Stimulated activated CD4-positive, alpha-beta T cell treated with anti-CD3 and anti-CD28 coated beads, Interleukin-15, amount 100 ng/mL, for 24 hours (primary cell): Measurements from ENCODE around the gene TMEM121.
A peak's percentile ranks its signal among the peaks of the same experiment; 100 is the strongest.
"Not testable (repeated sequence)": the region's sequence is repeated elsewhere in the genome, so short reads cannot be mapped to it uniquely, and the experiment has no call there.

Source experiments
- DNase-seq: peaks from one replicate; pipeline ENCODE4 v3.0.0-alpha.2; 2020

TMEM121 gene

GRCh38 chr14:105528586-105529318 is 2.4 kb downstream of the TMEM121 start:
- DNase-seq, result peak; percentile 69

- DNase-seq, result no peak
These were observed 2.9 kb downstream of the TMEM121 start for GRCh38 chr14:105529319-105529568.

DNA sequence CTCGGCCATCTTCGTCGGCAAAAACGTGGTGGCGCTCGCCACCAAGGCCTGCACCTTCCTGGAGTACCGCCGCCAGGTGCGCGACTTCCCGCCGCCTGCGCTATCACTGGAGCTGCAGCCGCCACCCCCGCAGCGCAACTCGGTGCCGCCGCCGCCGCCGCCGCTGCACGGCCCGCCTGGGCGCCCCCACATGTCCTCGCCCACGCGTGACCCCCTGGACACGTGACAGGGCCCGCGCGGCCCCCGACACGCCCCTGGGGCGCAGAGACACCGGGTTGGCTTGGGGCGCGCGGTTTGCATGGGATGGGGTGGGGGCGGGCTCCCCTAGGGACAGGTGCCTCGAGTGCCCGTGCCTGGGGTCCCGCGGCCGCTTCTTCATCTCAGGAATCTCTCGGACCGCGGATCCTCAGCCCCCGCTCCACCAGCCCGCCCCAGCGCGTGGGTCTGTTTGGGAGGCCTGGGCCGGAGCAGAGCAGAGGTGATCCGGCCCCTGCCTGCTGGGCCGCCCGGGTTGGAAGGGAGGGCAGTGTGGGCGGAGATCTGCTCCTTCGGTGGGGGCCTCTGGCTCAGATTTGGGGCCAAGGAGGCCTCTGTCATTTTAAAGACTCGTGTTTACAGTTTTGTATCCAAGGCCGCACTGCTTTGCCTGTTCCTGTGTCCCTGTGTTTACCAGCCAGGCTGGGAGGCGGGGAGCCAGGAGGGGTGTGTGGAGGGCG is 3.3 kb downstream of the TMEM121 start:
- peak; percentile 64 for DNase-seq

DNA sequence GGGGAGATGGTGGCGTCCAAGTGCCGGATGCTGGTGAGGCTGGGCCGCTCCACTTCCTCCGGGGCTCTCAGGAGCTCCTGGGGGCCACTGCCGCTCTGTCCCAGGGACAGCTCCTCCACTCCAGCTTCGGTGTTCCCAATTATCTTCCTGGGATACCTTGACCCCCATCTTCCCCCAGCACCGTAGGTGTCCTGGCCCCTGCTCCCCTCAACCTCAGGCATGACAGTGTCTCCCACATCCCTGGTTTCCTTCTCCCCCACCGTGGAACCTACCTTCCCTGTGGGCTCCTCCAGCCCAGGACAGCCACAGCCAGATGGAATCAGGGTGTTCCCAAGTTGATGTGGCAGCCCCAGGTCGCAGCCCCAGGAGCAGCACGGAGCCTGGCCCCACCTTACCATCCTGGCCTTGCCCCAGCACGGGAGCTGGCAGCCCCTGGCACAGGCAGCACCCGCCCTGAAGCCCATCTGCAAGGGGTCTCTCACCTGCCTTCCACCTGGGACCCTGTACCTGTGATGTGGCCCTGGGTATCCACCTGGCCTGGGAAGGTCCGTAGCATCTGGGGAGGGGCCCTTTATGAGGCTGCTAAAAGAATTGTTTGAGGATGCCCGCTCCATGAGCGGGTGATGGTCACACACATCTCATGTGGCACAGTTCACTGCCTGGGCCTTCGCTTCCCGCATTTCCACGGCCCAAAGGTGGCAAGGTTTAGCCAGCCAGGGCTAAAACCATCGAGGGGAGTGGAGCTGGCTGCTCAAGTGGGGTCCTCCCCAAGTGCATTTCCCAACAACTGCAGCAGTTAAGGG is 4.1 kb downstream of the TMEM121 start:
- DNase-seq, result no peak

GRCh38 chr14:105531088-105531893 is 4.9 kb downstream of the TMEM121 start:
- DNase-seq, result no peak

- no peak for DNase-seq
These were observed 5.7 kb downstream of the TMEM121 start for GRCh38 chr14:105531894-105532623.

DNA sequence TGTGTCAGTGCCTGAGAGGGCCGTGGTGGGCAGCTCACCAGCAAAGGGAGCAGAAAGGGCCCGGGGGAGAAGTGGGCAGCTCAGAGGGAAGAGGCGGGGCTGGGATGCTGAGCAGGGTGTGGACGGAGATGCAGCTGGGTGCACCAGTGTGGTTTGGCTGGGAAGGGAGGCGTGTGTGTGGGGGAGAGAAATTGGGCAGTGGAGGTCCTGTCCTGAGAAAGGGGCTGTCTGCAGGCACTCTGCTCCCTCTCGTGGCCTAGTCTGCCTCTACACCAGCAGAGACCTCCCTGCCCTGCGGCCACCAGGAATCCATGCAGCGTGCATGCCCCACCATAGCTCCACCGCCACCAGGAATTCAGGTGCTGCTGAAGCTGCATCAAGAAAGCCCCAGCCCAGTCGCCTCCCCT is 6.4 kb downstream of the TMEM121 start:
- DNase-seq, result peak; percentile 17

GRCh38 chr14:105533391-105533790 is 7.0 kb downstream of the TMEM121 start:
- DNase-seq, result no peak

DNA sequence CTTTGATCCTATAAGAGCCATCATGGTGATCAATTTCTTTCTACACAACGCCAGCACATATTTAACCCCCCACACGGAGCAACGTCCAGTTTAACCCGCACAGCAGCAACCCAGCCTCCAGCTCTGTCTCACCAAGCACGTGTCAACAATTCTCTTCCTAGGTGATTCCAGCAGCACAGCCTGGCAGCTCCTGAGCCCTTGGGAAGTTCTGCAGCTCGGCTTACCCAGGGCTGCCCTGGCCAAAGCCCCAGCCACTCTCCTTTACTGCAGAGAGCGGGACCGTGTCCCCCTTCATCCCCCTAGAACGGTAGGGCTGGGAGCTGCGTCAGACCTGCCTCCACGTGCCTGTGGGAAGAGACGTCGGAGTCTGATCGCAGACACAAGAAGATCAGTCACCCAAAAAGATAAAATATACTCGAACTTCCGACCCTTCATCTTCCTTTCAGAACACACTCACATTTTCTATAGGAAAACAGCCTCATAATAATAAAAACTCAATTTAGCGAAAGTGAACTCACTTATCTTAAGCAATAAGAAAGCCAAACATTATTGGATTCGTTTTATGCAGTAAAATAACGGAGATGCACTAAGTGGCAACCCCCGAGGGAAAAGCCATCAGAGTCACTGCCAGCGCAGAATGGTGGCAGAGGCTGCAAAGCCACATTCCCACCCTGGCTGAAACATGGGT is 7.6 kb downstream of the TMEM121 start:
- no peak for DNase-seq

- DNase-seq, result no peak
These were observed 8.2 kb downstream of the TMEM121 start for GRCh38 chr14:105534586-105534985.

GRCh38 chr14:105536051-105536450 is 9.7 kb downstream of the TMEM121 start:
- no peak for DNase-seq

GRCh38 chr14:105536691-105537579 is 10.6 kb downstream of the TMEM121 start:
- no peak for DNase-seq

GRCh38 chr14:105537580-105538474 is 11.4 kb downstream of the TMEM121 start:
- DNase-seq, result peak; percentile 77

DNA sequence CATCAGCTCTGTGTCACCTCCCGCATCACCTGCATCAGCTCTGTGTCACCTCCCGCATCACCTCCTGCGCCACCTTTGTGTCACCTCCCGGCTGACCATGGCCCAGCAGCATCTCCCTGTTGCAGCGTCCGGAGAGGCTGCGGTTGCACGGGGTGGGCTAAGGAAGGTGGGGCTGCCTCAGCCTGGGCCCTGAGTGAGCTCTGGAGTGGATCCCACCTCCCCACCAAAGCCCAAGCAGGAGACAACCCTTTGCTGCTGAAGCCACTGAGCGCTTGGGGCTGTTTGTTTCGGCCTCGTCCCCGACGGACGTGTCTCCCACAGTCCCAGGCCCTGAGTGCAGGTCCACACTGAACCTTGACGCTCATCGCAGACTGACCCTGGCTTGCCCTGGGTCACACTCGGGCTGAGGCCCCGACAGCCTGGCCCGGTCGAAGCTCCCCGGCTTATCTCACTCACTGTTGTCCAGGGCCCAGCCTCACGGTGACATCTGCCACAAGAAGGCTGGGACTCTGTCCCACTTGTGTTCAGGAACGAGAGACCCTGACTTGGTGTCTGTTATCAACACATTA is 12.2 kb downstream of the TMEM121 start:
- no peak for DNase-seq

DNA sequence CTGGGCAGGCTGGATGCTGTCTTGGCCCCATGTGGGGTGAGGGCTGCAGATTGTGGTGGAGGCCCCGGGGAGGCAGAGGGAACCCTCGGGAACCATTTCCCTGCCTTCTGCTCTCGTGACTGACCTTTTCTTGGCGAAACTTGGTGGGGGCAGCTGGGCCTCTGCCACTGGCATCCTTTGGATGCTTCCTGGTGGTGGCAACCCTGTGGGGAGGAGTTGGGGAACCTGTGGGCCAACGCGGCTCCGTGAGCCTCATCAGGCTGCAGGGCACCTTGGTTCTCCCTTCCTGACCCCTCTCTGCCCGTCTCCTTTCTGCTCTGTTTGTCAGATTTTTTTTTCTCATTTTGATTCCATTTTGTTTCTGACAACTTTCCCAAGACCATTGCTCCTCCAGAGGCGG is 14.4 kb downstream of the TMEM121 start:
- DNase-seq, result no peak

GRCh38 chr14:105541218-105541875 is 15.0 kb downstream of the TMEM121 start:
- DNase-seq, result no peak

- DNase-seq, result not testable (repeated sequence)
These were observed 19.3 kb downstream of the TMEM121 start for GRCh38 chr14:105545676-105546075.

DNA sequence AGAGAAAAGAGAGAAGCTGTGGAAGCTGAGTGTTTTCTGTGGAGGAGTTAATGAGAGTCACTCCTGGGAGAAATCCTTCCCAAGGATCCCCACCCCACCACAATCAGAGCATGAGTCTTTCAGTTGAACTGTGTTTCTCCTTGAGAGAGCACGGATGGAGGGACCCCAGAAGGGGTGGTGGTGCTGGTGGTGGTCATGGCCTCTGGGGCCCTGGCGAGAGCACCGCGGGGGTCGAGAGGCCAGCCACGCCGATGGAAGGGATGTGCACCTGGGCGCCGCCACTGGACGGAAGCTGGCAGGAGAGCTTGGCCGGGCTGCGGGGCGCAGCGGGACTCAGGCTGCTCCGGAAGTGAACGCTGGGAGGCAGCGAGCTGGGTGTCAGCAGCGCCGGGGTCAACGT is 20.0 kb downstream of the TMEM121 start:
- DNase-seq, result not testable (repeated sequence)

DNA sequence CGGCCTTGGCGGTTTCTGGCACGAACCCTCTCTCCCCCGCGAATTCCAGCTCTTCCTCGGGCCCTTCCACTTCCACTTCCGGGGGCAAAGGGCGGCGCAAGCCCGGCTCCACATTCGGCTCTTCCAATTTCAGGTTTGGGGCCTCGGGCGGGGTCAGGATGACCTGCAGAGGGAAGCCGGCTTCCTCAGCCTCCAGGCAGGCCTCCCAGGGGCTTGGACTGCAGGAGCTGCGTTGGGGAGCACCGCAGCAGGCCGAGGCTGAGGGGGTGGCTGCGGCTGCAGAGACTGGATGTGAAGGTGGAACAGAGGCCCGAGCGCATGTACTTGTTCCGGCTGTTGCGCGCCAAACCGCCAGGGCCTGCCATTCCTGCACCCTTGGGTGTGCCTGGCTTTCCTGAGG is 20.7 kb downstream of the TMEM121 start:
- DNase-seq, result not testable (repeated sequence)
